ENCODE measurements around the gene ADRB1.

DNA sequence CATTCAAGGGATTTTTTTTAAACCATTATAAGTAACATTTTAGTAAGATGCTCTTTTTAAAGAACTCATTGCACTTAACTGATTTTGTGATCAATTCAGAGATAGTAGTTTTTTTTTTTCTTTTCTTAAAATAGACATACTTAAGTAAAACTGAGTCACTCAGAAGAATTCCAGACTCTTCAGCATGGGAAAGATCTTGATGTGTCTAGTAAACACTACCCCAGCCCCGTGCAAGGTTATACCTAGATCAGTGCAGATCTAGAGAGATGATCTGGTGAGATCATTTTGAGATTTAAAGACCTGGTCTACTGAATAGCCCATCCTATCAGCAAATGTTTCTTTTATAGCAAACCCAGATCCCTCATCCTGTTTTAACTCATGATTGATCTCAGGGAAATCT, 8.6 kb downstream of the ADRB1 start:
- TF ChIP-seq, protein P1, sequence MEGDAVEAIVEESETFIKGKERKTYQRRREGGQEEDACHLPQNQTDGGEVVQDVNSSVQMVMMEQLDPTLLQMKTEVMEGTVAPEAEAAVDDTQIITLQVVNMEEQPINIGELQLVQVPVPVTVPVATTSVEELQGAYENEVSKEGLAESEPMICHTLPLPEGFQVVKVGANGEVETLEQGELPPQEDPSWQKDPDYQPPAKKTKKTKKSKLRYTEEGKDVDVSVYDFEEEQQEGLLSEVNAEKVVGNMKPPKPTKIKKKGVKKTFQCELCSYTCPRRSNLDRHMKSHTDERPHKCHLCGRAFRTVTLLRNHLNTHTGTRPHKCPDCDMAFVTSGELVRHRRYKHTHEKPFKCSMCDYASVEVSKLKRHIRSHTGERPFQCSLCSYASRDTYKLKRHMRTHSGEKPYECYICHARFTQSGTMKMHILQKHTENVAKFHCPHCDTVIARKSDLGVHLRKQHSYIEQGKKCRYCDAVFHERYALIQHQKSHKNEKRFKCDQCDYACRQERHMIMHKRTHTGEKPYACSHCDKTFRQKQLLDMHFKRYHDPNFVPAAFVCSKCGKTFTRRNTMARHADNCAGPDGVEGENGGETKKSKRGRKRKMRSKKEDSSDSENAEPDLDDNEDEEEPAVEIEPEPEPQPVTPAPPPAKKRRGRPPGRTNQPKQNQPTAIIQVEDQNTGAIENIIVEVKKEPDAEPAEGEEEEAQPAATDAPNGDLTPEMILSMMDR (IDR thresholded peaks at IDR 0.05), result no peak
- TF ChIP-seq POLR2AphosphoS5 (IDR thresholded peaks at IDR 0.05), result no peak

Measured in breast epithelium (tissue), 3 donors.